ENCODE measurements around the gene PHF3.

PHF3 gene

DNA sequence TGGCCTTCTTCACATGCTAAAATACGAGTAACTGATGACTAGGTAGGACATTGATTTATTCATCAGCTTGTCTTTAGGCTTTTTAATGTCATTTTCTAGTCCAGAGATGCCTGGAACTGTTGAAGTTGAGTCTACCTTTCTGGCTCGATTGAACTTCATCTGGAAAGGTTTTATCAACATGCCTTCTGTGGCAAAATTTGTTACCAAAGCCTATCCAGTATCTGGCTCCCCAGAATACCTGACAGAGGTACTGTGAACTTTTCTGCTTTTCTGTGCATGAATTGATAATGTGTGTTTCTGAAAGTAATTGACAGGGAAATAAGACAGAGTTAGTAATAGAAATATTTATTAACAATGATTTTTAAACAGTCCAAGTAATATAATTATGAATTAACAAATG is 71.0 kb downstream of the PHF3 start:
- Mint-ChIP-seq H3K27ac (no peak overlapping the region), H3K36me3 (ENCODE audit: low read depth) (peaks cover 77% of the 10 kb centered on the region), H3K27me3 (ENCODE audit: low read depth, poor library complexity) (no peaks in the 10 kb centered on the region), H3K4me1 (no peaks in the 10 kb centered on the region), H3K4me3 (no peak overlapping the region), H3K9me3 (no peaks in the 10 kb centered on the region)
- TF ChIP-seq, protein P1, sequence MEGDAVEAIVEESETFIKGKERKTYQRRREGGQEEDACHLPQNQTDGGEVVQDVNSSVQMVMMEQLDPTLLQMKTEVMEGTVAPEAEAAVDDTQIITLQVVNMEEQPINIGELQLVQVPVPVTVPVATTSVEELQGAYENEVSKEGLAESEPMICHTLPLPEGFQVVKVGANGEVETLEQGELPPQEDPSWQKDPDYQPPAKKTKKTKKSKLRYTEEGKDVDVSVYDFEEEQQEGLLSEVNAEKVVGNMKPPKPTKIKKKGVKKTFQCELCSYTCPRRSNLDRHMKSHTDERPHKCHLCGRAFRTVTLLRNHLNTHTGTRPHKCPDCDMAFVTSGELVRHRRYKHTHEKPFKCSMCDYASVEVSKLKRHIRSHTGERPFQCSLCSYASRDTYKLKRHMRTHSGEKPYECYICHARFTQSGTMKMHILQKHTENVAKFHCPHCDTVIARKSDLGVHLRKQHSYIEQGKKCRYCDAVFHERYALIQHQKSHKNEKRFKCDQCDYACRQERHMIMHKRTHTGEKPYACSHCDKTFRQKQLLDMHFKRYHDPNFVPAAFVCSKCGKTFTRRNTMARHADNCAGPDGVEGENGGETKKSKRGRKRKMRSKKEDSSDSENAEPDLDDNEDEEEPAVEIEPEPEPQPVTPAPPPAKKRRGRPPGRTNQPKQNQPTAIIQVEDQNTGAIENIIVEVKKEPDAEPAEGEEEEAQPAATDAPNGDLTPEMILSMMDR (IDR thresholded peaks at IDR 0.05): no peak
- DNase-seq: no peak

DNA sequence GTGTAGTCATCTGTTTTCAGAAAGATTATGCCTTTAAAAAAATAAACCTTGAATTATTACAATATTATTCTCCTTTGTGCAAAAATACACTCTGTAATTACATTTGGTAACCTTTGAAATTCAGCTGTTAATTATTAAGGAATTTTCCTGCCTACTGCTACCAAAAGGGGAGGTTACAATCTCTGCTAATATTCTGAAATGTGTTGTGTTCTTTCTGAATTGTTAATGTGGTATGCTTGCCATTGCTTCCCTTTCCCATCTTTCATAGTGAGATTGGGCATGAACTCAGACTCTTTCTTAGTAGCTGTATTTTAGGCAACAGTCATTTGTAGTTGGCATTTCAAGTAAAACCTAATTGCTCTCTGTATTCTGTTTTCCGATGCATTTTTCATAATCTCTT is 73.0 kb downstream of the PHF3 start:
- H3K4me1 Mint-ChIP-seq: no peaks in the 10 kb centered on the region
- TF ChIP-seq, protein P1 (IDR thresholded peaks at IDR 0.05): no peak
- H3K9me3 Mint-ChIP-seq: no peaks in the 10 kb centered on the region
- H3K36me3 Mint-ChIP-seq (ENCODE audit: low read depth): peaks cover 77% of the 10 kb centered on the region
- H3K27me3 Mint-ChIP-seq (ENCODE audit: low read depth, poor library complexity): no peaks in the 10 kb centered on the region
- no peak overlapping the region for H3K27ac Mint-ChIP-seq
- no peak overlapping the region for H3K4me3 Mint-ChIP-seq
- DNase-seq: no peak

DNA sequence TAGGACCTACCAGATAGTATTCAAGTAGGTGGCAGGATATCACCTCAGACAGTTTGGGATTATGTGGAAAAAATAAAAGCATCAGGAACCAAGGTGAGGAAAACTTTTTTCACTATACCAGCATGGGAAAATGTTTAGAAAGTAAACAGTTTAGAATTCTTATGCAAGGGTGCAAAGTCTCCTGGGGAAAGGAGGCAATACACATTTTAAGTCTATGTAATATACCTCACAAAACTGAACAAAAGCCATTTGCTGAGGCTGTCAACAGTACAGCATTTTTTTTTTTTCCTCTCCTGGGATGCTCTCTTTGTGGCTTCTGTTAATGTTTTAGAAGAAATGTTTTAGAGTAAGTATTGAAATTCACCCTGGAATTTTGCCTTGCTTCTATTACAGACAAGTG is 73.5 kb downstream of the PHF3 start:
- no peaks in the 10 kb centered on the region for H3K27me3 Mint-ChIP-seq (ENCODE audit: low read depth, poor library complexity)
- no peaks in the 10 kb centered on the region for H3K9me3 Mint-ChIP-seq
- TF ChIP-seq, protein P1 (IDR thresholded peaks at IDR 0.05): no peak
- H3K4me3 Mint-ChIP-seq: no peak overlapping the region
- H3K4me1 Mint-ChIP-seq: no peaks in the 10 kb centered on the region
- DNase-seq: no peak
- H3K27ac Mint-ChIP-seq: no peak overlapping the region
- H3K36me3 Mint-ChIP-seq (ENCODE audit: low read depth): peaks cover 74% of the 10 kb centered on the region

DNA sequence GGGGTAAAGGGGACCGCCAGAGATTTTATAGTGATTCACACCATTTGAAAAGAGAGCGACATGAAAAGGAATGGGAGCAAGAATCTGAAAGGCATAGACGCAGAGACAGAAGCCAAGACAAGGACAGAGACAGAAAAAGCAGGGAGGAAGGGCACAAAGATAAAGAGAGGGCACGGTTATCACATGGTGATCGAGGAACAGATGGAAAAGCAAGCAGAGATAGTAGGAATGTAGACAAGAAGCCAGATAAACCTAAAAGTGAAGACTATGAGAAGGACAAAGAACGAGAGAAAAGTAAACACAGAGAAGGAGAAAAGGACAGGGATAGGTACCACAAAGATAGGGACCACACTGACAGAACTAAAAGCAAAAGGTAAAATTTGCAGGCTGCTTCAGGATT is 77.7 kb downstream of the PHF3 start:
- H3K36me3 Mint-ChIP-seq (ENCODE audit: low read depth): peaks cover 41% of the 10 kb centered on the region
- H3K4me1 Mint-ChIP-seq: no peaks in the 10 kb centered on the region
- H3K4me3 Mint-ChIP-seq: no peak overlapping the region
- no peak for DNase-seq
- peak overlapping the region; percentile 8 for H3K27ac Mint-ChIP-seq
- no peaks in the 10 kb centered on the region for H3K27me3 Mint-ChIP-seq (ENCODE audit: low read depth, poor library complexity)
- TF ChIP-seq, protein P1 (IDR thresholded peaks at IDR 0.05): no peak
- H3K9me3 Mint-ChIP-seq: no peaks in the 10 kb centered on the region

DNA sequence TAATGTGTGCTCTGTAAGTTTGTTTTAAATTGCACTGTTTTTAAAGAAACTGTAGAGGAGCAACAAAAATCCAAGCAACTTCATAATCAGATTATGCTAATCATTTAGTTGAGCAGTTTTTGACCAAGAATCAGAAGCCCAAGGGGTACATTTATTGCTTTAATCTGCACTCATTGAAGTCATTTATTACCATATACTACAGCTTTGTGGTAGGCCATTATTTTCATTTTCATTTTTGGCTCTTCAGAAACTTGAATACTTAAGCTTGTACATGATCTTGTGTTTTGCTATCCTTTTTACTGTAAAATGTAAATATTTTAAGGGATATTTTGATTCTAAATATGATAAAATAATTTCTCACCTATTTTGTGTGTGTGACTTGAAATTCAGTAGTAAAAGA is 78.5 kb downstream of the PHF3 start:
- Mint-ChIP-seq H3K27ac (no peak overlapping the region), H3K27me3 (ENCODE audit: low read depth, poor library complexity) (no peaks in the 10 kb centered on the region), H3K36me3 (ENCODE audit: low read depth) (peaks cover 41% of the 10 kb centered on the region), H3K4me1 (no peaks in the 10 kb centered on the region), H3K4me3 (no peak overlapping the region), H3K9me3 (no peaks in the 10 kb centered on the region)
- no peak for DNase-seq
- TF ChIP-seq, protein P1 (IDR thresholded peaks at IDR 0.05): no peak

DNA sequence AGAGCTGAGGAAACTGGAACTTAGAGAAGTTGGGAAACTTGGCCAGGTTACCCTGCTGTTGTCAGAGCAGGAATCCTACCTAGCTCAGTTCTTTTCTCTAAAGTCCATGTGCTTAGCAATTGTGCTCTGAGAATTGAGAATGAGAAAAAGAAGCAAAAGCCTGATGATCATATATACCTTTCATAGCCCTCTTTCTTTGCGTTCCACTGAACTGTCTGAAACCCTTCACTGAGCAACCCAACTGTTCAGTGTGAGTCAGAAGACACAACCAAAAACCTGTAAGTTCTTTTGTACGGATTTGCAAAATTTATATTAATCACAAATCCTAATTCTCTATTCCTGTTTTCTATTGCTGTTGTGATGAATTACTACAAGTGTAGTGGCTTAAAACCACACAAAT is 80.6 kb downstream of the PHF3 start:
- Mint-ChIP-seq H3K27ac (no peak overlapping the region), H3K4me3 (no peak overlapping the region), H3K36me3 (ENCODE audit: low read depth) (peaks cover 24% of the 10 kb centered on the region), H3K27me3 (ENCODE audit: low read depth, poor library complexity) (no peaks in the 10 kb centered on the region), H3K4me1 (no peaks in the 10 kb centered on the region), H3K9me3 (no peaks in the 10 kb centered on the region)
- TF ChIP-seq, protein P1 (IDR thresholded peaks at IDR 0.05): no peak
- DNase-seq: no peak
